GM21528 (cell line): ENCODE measurements around the gene FCRL6.

Source experiments
- ATAC-seq: cut with Tn5 transposase; IDR thresholded peaks from one replicate; pipeline ENCODE4 v1.9.1; 2021; ENCODE audit warnings: mild to moderate bottlenecking, moderate library complexity; ENCODE audit not compliant: unreplicated experiment, low FRiP score

Gene FCRL6

GRCh38 chr1:159859767-159860322, 57.7 kb downstream of the FCRL6 start:
- ATAC-seq: no peak

- ATAC-seq: no peak
These were observed 58.3 kb downstream of the FCRL6 start for GRCh38 chr1:159860456-159860855.

- ATAC-seq: no peak
These were observed 59.1 kb downstream of the FCRL6 start for GRCh38 chr1:159861218-159861617.

- no peak for ATAC-seq
These were observed 59.9 kb downstream of the FCRL6 start for GRCh38 chr1:159862031-159862430.

GRCh38 chr1:159862557-159862956, 60.4 kb downstream of the FCRL6 start, which contains the start of gene VSIG8:
TSS of gene VSIG8 (minus strand) at chr1:159862657. CDS start at chr1:159862521, 136 bp downstream.
- ATAC-seq: no peak

- ATAC-seq: no peak
These were observed 62.1 kb downstream of the FCRL6 start for GRCh38 chr1:159864262-159864661.
